CD4-positive, alpha-beta memory T cell (primary cell): ENCODE results near the gene KIRREL3. TPM values are rescaled to one million over a fixed set of nuclear protein-coding genes. Genes with fewer than 3 reads are reported as not detected.

ENCODE experiments used
- CTCF ChIA-PET: fragments of 350-600 bp; sonication (Branson Sonifier 250); formaldehyde crosslinking; loops from one replicate; lab custom pipeline; 2021; ENCODE audit warnings: inconsistent platforms; ENCODE audit not compliant: partially characterized antibody; lab: Charles Lee
- POLR2A ChIA-PET: fragments of 350-600 bp; sonication (Branson Sonifier 250); formaldehyde crosslinking; loops from one replicate; lab custom pipeline; 2021; ENCODE audit not compliant: partially characterized antibody; lab: Charles Lee
- DNase-seq, 5 donors: peaks; one replicate each; pipeline versions ENCODE4 v3.0.0 to v3.0.0-alpha.2; 2020 to 2022; ENCODE audit warnings: mixed read lengths in 1 of 5
- H3K27ac ChIP-seq: one replicate; pipeline ENCODE4 v1.7.0; 2013; ENCODE audit warnings: low read depth, low read length
- H3K27me3 ChIP-seq: 2 replicates; pipeline ENCODE4 v1.7.0; 2013; ENCODE audit warnings: mild to moderate bottlenecking, low read length, moderate library complexity; ENCODE audit not compliant: insufficient read depth
- H3K36me3 ChIP-seq: 2 replicates; pipeline ENCODE4 v1.7.0; 2013; ENCODE audit warnings: mild to moderate bottlenecking, low read length, moderate library complexity; ENCODE audit not compliant: insufficient read depth
- H3K4me1 ChIP-seq: 2 replicates; pipeline ENCODE4 v1.7.0; 2013; ENCODE audit warnings: mild to moderate bottlenecking, low read length, moderate library complexity; ENCODE audit not compliant: insufficient read depth
- H3K4me3 ChIP-seq, 2 donors: one replicate each; pipeline ENCODE4 v1.7.0; 2013; ENCODE audit warnings: low read length in 2 of 2, mild to moderate bottlenecking in 1 of 2
- H3K9me3 ChIP-seq, 2 donors: one replicate each; pipeline ENCODE4 v1.7.0; 2013; ENCODE audit warnings: low read length in 2 of 2, control low read depth in 1 of 2; ENCODE audit not compliant: control insufficient read depth in 1 of 2
- H3K27ac Mint-ChIP-seq, 7 donors: one replicate each; pipeline ENCODE4 v1.8.0; 2020 to 2021; ENCODE audit warnings: mixed read lengths in 7 of 7, mild to moderate bottlenecking in 6 of 7, inconsistent platforms in 3 of 7, moderate library complexity in 3 of 7
- H3K27me3 Mint-ChIP-seq, 2 donors: one replicate each; pipeline ENCODE4 v1.8.0; 2020 to 2021; ENCODE audit warnings: mixed read lengths in 2 of 2
- H3K36me3 Mint-ChIP-seq, 2 donors: one replicate each; pipeline ENCODE4 v1.8.0; 2020 to 2021; ENCODE audit warnings: mixed read lengths in 2 of 2, inconsistent platforms in 1 of 2, mild to moderate bottlenecking in 1 of 2
- H3K4me1 Mint-ChIP-seq, 4 donors: one replicate each; pipeline ENCODE4 v1.8.0; 2020 to 2021; ENCODE audit warnings: mixed read lengths in 4 of 4, mild to moderate bottlenecking in 1 of 4
- H3K4me3 Mint-ChIP-seq, 8 donors: one replicate each; pipeline ENCODE4 v1.8.0; 2020 to 2021; ENCODE audit warnings: mixed read lengths in 8 of 8, mild to moderate bottlenecking in 7 of 8, moderate library complexity in 6 of 8, inconsistent platforms in 3 of 8
- H3K9me3 Mint-ChIP-seq, 8 donors: one replicate each; pipeline ENCODE4 v1.8.0; 2020 to 2021; ENCODE audit warnings: mixed read lengths in 8 of 8, mild to moderate bottlenecking in 5 of 8, inconsistent platforms in 3 of 8, moderate library complexity in 1 of 8
- intact Hi-C: fragments of 100-400 bp; cut with micrococcal nuclease; formaldehyde crosslinking; loops from one replicate; pipeline ENCODE4 v1.15.1; 2023
- polyA plus RNA-seq, 2 donors: library from polyadenylated mRNA; unstranded; fragments of 300-500 nt; fragmentation: Illumina TruSeq; gene quantifications; one replicate each; pipeline ENCODE4 v1.2.3, GENCODE V29; 2021
- total RNA-seq, 2 experiments: library from RNA; stranded (reverse); gene quantifications; one replicate each; pipeline ENCODE4 v1.2.3, GENCODE V29; 2021

The KIRREL3 gene
- total and polyA plus RNA-seq, 4 experiments from 2014 or later = not detected

- Histone ChIP-seq H3K4me3 (no peak overlapping the region), H3K9me3 (no peaks in the 10 kb centered on the region), H3K27me3 (no peaks in the 10 kb centered on the region), H3K4me1 (no peaks in the 10 kb centered on the region), H3K27ac (no peak overlapping the region), H3K36me3 (no peaks in the 10 kb centered on the region)
- Mint-ChIP-seq H3K4me3 (no peak overlapping the region), H3K4me1 (no peaks in the 10 kb centered on the region), H3K9me3 (peaks cover 0 to 13% (median 3%) of the 10 kb centered on the region in 8 donors), H3K27ac (no peak overlapping the region), H3K36me3 (no peaks in the 10 kb centered on the region), H3K27me3 (peaks cover 8 to 10% of the 10 kb centered on the region in 2 donors)
- no peak for DNase-seq
- intact Hi-C loops = no loop called here
- CTCF ChIA-PET = interaction anchor here (0.8 kb wide), 1 partner anchor 31 kb away, joined by 4 read pairs; no protein-coding TSS in a partner anchor
- POLR2A ChIA-PET = no interaction called here
These were observed 489.0 kb downstream of the KIRREL3 start for GRCh38 chr11:126511475-126512115.

DNA sequence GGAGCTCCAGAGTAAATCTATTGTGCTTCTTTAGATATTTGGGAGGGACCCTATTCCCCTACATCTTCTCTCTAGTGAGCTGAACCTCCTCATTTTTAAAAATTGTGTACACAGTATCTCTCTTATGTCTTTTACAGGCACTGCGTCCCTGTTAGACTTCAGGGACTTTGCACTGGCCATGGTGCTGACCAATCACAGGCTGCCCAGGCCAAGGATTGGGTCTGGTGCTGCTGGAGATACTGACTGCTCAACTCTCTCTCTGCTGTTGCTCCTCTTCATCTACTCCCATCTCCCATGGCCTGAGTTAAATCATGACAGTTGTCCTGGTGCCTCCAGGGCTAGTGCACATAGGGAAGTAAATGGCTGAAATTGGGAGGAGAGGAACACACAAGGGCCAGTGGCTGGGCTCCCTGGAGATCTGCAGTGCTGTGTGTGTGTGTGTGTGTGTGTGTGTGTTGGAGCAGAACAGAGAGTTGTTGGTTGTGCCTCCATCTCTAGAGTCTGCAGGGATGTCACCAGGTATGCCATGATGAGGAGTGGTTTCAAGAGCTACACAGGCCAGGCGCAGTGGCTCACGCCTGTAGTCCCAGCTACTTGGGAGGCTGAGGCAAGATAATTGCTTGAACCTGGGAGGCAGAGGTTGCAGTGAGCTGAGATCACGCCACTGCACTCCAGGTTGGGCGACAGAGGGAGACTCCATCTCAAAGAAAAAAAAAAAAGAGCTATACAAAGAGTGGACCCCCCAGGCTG lies 489.8 kb downstream of the KIRREL3 start:
- no peak for DNase-seq
- Histone ChIP-seq H3K27ac (no peak overlapping the region), H3K4me1 (no peaks in the 10 kb centered on the region), H3K9me3 (no peaks in the 10 kb centered on the region), H3K4me3 (no peak overlapping the region), H3K36me3 (no peaks in the 10 kb centered on the region), H3K27me3 (no peaks in the 10 kb centered on the region)
- ChIA-PET POLR2A (no interaction called here), CTCF (interaction anchor here (0.8 kb wide), 1 partner anchor 30 kb away, joined by 4 read pairs; no protein-coding TSS in a partner anchor)
- intact Hi-C loops = no loop called here
- no peaks in the 10 kb centered on the region for H3K36me3 Mint-ChIP-seq
- H3K4me1 Mint-ChIP-seq = no peaks in the 10 kb centered on the region
- H3K27me3 Mint-ChIP-seq = peaks cover 8 to 10% of the 10 kb centered on the region in 2 donors
- H3K9me3 Mint-ChIP-seq = peaks cover 0 to 13% (median 3%) of the 10 kb centered on the region in 8 donors
- H3K27ac Mint-ChIP-seq = no peak overlapping the region
- H3K4me3 Mint-ChIP-seq = no peak overlapping the region

DNA sequence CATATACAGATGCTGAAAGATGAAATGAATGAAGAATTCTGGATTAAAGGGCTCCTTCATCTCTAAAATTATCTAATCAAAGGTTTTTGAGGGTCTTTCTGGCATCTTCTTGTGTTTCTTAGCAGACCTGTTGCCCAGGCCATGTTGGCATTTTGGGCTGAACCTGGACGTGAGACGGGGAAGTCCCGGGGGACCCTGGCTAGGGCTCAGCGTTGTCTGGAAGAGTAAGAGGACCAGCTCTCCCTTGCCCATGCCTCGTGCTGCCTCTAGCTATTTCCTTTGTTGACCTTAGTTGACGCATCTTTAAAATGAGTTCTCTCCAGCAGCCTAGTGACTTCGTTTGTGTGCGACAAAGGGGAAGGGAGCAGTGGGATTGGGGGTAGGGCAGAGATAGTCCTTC lies 492.9 kb downstream of the KIRREL3 start:
- DNase-seq = no peak
- no peaks in the 10 kb centered on the region for H3K36me3 Mint-ChIP-seq
- no peaks in the 10 kb centered on the region for H3K36me3 ChIP-seq
- H3K9me3 Mint-ChIP-seq = peaks cover 0 to 22% (median 10%) of the 10 kb centered on the region in 8 donors
- H3K4me1 ChIP-seq = no peaks in the 10 kb centered on the region
- H3K4me3 Mint-ChIP-seq = no peak overlapping the region
- H3K27ac Mint-ChIP-seq = no peak overlapping the region
- H3K27me3 Mint-ChIP-seq = peaks cover 15 to 20% of the 10 kb centered on the region in 2 donors
- no peaks in the 10 kb centered on the region for H3K4me1 Mint-ChIP-seq
- intact Hi-C loops = no loop called here
- no peaks in the 10 kb centered on the region for H3K27me3 ChIP-seq
- no peak overlapping the region for H3K4me3 ChIP-seq
- ChIA-PET POLR2A (no interaction called here), CTCF (no interaction called here)
- H3K9me3 ChIP-seq = no peaks in the 10 kb centered on the region
- H3K27ac ChIP-seq = no peak overlapping the region

DNA sequence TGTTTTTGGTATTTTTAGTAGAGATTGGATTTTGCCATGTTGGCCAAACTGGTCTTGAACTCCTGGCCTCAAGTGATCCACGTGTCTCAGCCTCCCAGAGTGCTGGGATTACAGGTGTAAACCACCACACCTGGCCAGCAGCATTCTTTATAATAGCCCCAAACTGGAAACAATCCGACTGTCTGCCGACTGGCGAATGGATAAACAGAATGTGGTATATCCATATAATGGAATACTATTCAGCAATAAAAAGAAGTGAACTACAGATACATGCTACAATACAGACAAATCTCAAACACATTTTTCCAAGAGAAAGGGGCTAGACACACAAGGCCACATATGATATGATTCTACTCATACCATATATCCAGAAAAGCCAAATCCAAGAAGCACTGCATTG lies 493.8 kb downstream of the KIRREL3 start:
- Mint-ChIP-seq H3K27ac (no peak overlapping the region), H3K27me3 (peaks cover 17 to 19% of the 10 kb centered on the region in 2 donors), H3K4me3 (no peak overlapping the region), H3K4me1 (no peaks in the 10 kb centered on the region), H3K9me3 (peaks cover 0 to 22% (median 10%) of the 10 kb centered on the region in 8 donors), H3K36me3 (no peaks in the 10 kb centered on the region)
- Histone ChIP-seq H3K27me3 (no peaks in the 10 kb centered on the region), H3K36me3 (no peaks in the 10 kb centered on the region), H3K27ac (no peak overlapping the region), H3K9me3 (no peaks in the 10 kb centered on the region), H3K4me1 (no peaks in the 10 kb centered on the region), H3K4me3 (no peak overlapping the region)
- no peak for DNase-seq
- CTCF ChIA-PET = no interaction called here
- POLR2A ChIA-PET = no interaction called here
- intact Hi-C loops = no loop called here

- no peaks in the 10 kb centered on the region for H3K27me3 ChIP-seq
- H3K4me1 Mint-ChIP-seq = peaks cover 0 to 5% (median 0%) of the 10 kb centered on the region in 4 donors
- no peak overlapping the region for H3K27ac ChIP-seq
- H3K4me3 Mint-ChIP-seq = no peak overlapping the region
- H3K27ac Mint-ChIP-seq = no peak overlapping the region
- POLR2A ChIA-PET = no interaction called here
- H3K36me3 Mint-ChIP-seq = no peaks in the 10 kb centered on the region
- H3K9me3 ChIP-seq = no peaks in the 10 kb centered on the region
- intact Hi-C loops = no loop called here
- H3K4me1 ChIP-seq = no peaks in the 10 kb centered on the region
- CTCF ChIA-PET = no interaction called here
- peaks cover 0 to 19% (median 10%) of the 10 kb centered on the region in 8 donors for H3K9me3 Mint-ChIP-seq
- DNase-seq = no peak
- no peak overlapping the region for H3K4me3 ChIP-seq
- peaks cover 20 to 30% of the 10 kb centered on the region in 2 donors for H3K27me3 Mint-ChIP-seq
- no peaks in the 10 kb centered on the region for H3K36me3 ChIP-seq
These were observed 497.6 kb downstream of the KIRREL3 start for GRCh38 chr11:126502982-126503381.

- peaks cover 20 to 30% of the 10 kb centered on the region in 2 donors for H3K27me3 Mint-ChIP-seq
- Histone ChIP-seq H3K4me3 (no peak overlapping the region), H3K9me3 (no peaks in the 10 kb centered on the region), H3K4me1 (no peaks in the 10 kb centered on the region), H3K27ac (no peak overlapping the region), H3K27me3 (no peaks in the 10 kb centered on the region), H3K36me3 (no peaks in the 10 kb centered on the region)
- no peak overlapping the region for H3K4me3 Mint-ChIP-seq
- H3K27ac Mint-ChIP-seq = no peak overlapping the region
- CTCF ChIA-PET = interaction anchor here (1.2 kb wide), 1 partner anchor 20 kb away, joined by 3 read pairs; no protein-coding TSS in a partner anchor
- no peaks in the 10 kb centered on the region for H3K36me3 Mint-ChIP-seq
- intact Hi-C loops = no loop called here
- no peak for DNase-seq
- H3K9me3 Mint-ChIP-seq = peaks cover 0 to 19% (median 10%) of the 10 kb centered on the region in 8 donors
- peaks cover 0 to 5% (median 0%) of the 10 kb centered on the region in 4 donors for H3K4me1 Mint-ChIP-seq
- POLR2A ChIA-PET = no interaction called here
These were observed 498.4 kb downstream of the KIRREL3 start for GRCh38 chr11:126502159-126502558.

- peaks cover 0 to 5% (median 0%) of the 10 kb centered on the region in 4 donors for H3K4me1 Mint-ChIP-seq
- no peak for DNase-seq
- no peak overlapping the region for H3K4me3 Mint-ChIP-seq
- intact Hi-C loops = no loop called here
- Histone ChIP-seq H3K4me3 (no peak overlapping the region), H3K36me3 (no peaks in the 10 kb centered on the region), H3K9me3 (no peaks in the 10 kb centered on the region), H3K4me1 (no peaks in the 10 kb centered on the region), H3K27ac (no peak overlapping the region), H3K27me3 (no peaks in the 10 kb centered on the region)
- peaks cover 0 to 16% (median 8%) of the 10 kb centered on the region in 8 donors for H3K9me3 Mint-ChIP-seq
- no peak overlapping the region for H3K27ac Mint-ChIP-seq
- H3K27me3 Mint-ChIP-seq = peaks cover 20 to 30% of the 10 kb centered on the region in 2 donors
- POLR2A ChIA-PET = no interaction called here
- CTCF ChIA-PET = interaction anchor here (1.2 kb wide), 1 partner anchor 19 kb away, joined by 3 read pairs; no protein-coding TSS in a partner anchor
- H3K36me3 Mint-ChIP-seq = no peaks in the 10 kb centered on the region
These were observed 498.9 kb downstream of the KIRREL3 start for GRCh38 chr11:126501641-126502040.
